Activated CD4-positive, CD25-positive, alpha-beta regulatory T cell treated with anti-CD3 and anti-CD28 coated beads, Interleukin-2, amount 50 U/mL, for 72 hours (primary cell): ENCODE results near the gene PTPN4.
"Not testable (repeated sequence)": the region's sequence is repeated elsewhere in the genome, so short reads cannot be mapped to it uniquely, and the experiment has no call there.

Source experiments
- DNase-seq: peaks from one replicate; pipeline ENCODE4 v3.0.0; 2021

Gene PTPN4

GRCh38 chr2:119958670-119959268 lies 199.0 kb downstream of the PTPN4 start:
- DNase-seq, result no peak

- DNase-seq, result no peak
These were observed 201.1 kb downstream of the PTPN4 start for GRCh38 chr2:119960821-119961220.

GRCh38 chr2:119981896-119982295 lies 222.2 kb downstream of the PTPN4 start:
- no peak for DNase-seq

GRCh38 chr2:119982506-119982905 lies 222.8 kb downstream of the PTPN4 start:
- DNase-seq, result no peak

GRCh38 chr2:119983108-119983507 lies 223.4 kb downstream of the PTPN4 start:
- DNase-seq, result no peak

- DNase-seq, result no peak
These were observed 236.4 kb downstream of the PTPN4 start for GRCh38 chr2:119996148-119996547.

GRCh38 chr2:119996896-119997891 lies 237.5 kb downstream of the PTPN4 start:
- DNase-seq, result not testable (repeated sequence)

GRCh38 chr2:120001471-120001870 lies 241.7 kb downstream of the PTPN4 start:
- no peak for DNase-seq

- no peak for DNase-seq
These were observed 244.5 kb downstream of the PTPN4 start for GRCh38 chr2:120004254-120004653.

- no peak for DNase-seq
These were observed 246.3 kb downstream of the PTPN4 start for GRCh38 chr2:120005834-120006521.

GRCh38 chr2:120007851-120008250 lies 248.1 kb downstream of the PTPN4 start:
- no peak for DNase-seq

GRCh38 chr2:120012363-120012762 lies 252.6 kb downstream of the PTPN4 start:
- DNase-seq, result no peak

GRCh38 chr2:120012771-120013596 lies 253.3 kb downstream of the PTPN4 start, which contains the start of gene EPB41L5:
EPB41L5 (plus strand) TSS chr2:120013077; CDS start chr2:120019085, 6,008 bp downstream.
- DNase-seq, result peak; percentile 79

GRCh38 chr2:120013597-120014223 lies 254.0 kb downstream of the PTPN4 start:
- DNase-seq, result no peak

- DNase-seq, result no peak
These were observed 254.7 kb downstream of the PTPN4 start for GRCh38 chr2:120014226-120014980.

- no peak for DNase-seq
These were observed 257.1 kb downstream of the PTPN4 start for GRCh38 chr2:120016800-120017199.

- no peak for DNase-seq
These were observed 257.5 kb downstream of the PTPN4 start for GRCh38 chr2:120017201-120017600.

- DNase-seq, result no peak
These were observed 258.8 kb downstream of the PTPN4 start for GRCh38 chr2:120018549-120018948.

GRCh38 chr2:120020554-120020953 lies 260.8 kb downstream of the PTPN4 start:
- no peak for DNase-seq

- not testable (repeated sequence) for DNase-seq
These were observed 262.8 kb downstream of the PTPN4 start for GRCh38 chr2:120022505-120022904.

- no peak for DNase-seq
These were observed 267.2 kb downstream of the PTPN4 start for GRCh38 chr2:120026890-120027289.
